Right kidney (tissue), 1 donor: ENCODE data around the gene DIPK2B.

Source experiments
- DNase-seq: peaks from one replicate; pipeline ENCODE4 v3.0.0-alpha.2; 2016

DIPK2B gene

DNA sequence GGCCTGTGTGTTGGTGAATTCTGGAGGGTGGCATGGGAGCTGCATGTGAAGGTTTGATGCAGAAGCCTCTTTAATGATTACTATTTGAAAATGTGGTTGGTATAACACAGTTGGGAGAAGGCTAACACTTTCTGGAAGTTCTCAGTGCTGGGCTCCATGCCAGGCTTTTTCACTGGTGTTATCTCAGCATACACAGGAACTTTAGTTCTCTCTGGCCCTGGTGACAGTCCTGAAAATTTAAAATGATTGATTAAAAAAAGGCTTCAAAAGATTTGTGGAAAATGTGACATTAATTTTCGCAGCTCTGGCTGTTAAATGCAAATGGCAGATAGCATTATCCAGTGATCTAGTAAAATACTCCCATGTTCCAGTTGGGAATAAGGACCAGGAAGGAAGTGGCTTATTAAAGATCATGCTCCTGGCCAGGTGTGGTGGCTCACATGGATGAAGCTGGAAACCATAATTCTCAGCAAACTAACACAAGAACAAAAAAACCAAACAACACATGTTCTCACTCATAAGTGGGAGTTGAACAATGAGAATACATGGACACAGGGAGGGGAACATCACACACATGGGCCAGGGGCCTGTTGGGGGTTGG lies 36.6 kb downstream of the DIPK2B start:
- DNase-seq: no peak

- no peak for DNase-seq
These were observed 43.0 kb downstream of the DIPK2B start for GRCh38 chrX:45157647-45158046.

DNA sequence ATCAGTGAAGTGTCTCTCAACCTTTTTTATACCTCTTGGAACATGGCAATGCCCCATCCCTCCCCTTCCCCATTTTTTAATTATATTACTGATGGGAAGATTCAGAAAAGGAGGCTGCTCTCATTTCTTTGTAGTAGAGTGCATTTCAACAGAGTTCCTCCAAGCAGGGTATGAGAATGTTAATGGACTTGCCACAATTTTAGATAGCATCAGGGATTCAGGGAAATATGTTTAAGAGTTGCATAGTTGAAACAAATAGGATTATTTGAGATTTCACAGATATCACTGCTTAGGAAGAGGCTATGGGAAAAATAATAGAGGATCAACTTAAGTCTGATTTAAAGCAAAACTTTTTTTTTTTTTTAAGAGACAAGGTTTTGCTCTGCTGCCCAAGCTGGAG lies 46.2 kb downstream of the DIPK2B start:
- DNase-seq: no peak

GRCh38 chrX:45154033-45154360 lies 46.7 kb downstream of the DIPK2B start:
- DNase-seq: no peak
